Germinal center (tissue), 1 donor: Measurements from ENCODE around the gene CNTNAP4.

ENCODE experiments used
- DNase-seq: peaks from one replicate; pipeline ENCODE4 v3.0.0; 2012; ENCODE audit warnings: mixed read lengths, low spot score

Gene CNTNAP4

GRCh38 chr16:76276745-76277438 is at the start of gene CNTNAP4:
Gene CNTNAP4 (plus strand): TSS chr16:76277401. CDS start chr16:76277663, 262 bp downstream.
- no peak for DNase-seq

DNA sequence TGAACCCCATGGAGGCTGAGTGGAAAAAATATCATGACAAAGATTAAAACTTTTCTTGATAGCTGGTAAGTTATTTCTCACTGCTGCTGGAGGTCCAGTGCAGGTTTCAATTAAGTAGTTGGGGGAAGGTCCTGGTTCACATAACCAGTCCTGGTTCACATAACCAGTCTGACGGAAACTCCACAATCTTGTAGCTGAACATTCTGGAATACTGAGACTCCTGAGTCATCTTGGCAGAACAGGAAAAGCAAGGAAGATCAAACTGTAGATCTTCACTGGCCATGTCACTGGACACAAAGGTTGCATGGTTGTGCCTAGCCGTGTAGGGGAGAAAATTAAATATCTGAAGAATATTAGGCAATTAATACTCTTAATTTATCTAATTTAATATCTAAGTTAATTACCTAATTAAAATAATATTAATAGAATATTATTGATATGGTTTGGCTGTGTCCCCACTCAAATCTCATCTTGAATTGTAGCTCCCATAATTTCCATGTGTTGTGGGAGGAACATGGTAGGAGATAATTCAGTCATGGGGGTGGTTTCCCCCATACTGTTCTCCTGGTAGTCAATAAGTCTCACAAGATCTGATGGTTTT is 48.6 kb upstream of the CNTNAP4 start:
- DNase-seq: no peak

GRCh38 chr16:76232704-76233103 is 44.5 kb upstream of the CNTNAP4 start:
- DNase-seq: no peak

GRCh38 chr16:76235025-76235424 is 42.2 kb upstream of the CNTNAP4 start:
- no peak for DNase-seq

DNA sequence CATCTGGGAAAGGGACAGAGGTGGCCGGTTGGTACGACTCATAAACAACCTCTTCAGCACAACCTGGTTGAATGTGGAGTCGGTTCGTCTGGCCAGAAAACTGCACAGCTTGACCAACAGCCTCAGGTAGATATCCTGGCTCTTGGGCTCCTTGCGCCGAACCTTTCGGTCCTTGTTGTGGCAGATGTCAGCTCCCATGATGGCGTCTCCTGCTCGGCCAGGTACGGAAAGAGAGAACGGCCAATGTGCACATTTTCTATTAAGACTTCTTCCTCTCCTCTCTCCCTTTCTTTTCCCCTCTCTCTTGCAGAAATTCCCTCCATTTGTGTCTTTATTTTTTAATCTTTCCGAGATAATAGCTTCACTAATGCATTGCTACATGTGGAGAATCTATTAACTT is 41.8 kb upstream of the CNTNAP4 start:
- no peak for DNase-seq

DNA sequence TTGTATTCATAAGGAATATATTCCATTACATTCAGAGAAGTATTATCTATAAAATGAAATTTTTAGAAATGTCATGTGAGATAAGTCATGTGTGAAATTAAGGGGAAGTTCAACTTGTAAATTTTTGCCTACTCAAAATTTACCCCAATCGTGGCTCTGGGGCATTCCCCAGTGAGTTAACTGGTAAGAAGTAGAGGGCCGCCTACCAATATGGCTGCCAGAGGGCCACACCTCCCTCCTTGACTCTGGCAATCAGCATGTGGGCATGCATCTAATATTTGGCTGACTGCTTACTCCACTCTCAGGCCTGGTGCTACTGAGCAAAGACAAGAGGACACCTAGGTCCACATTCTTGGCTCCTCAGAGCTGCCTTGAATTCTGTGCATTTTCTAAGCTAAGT is 39.7 kb upstream of the CNTNAP4 start:
- DNase-seq: no peak

- DNase-seq: no peak
Observed at GRCh38 chr16:76241755-76242154, 35.4 kb upstream of the CNTNAP4 start.

DNA sequence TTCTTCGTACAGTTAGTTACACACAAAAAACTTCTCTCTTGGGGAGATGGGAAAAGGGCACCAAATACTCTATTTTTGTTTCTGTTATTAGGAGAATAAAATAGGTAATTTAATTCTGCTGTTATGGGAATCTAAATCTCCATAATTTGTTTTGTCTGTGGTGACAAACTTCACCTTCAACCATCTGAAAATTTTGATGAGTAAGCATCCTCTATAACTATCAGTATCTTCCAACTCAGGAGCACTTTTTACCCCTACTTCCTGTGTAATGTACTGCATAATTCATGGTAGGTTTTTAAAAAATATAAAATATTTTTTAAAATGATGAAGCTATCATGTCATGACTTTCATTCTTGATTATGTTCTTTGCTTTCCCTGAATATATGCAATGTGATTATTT is 33.6 kb upstream of the CNTNAP4 start:
- no peak for DNase-seq

DNA sequence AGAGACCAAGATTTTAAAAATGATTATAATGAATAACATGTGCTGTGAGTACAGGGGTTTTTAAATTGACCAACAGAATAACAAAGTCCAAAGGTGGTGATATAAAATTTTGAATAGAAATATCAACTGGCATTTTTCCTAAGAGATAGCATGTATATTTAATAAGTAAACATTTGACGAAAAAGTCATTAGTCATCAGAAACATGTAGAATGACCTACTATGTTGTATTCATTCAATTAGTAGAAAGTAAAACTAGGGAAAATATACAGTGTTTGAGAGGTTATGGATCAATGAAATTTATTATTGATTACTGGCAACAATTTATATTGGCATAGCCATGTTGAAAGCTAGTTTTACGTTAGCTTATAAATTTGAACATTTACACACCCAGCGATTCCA is 30.6 kb upstream of the CNTNAP4 start:
- DNase-seq: no peak

- peak; percentile 7 for DNase-seq
Observed at GRCh38 chr16:76265434-76266045, 11.7 kb upstream of the CNTNAP4 start.

DNA sequence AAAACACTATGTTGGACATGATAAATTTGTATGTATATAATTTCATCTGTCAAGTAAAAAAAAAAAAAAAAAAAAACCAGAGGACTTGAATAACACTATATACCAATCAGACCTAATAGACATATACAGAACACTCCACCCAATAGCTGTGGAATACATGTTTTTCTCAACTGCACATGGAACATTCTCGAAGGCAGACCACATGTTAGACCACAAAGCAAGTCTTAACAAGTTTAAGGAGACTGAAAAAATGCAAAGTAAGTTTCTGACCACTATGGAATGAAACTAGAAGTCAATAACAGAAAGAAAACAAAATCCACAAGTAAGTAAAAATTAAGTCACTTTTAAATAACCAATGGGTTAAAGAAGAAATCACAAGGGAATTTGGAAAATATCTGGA is 8.4 kb upstream of the CNTNAP4 start:
- no peak for DNase-seq

GRCh38 chr16:76277460-76278030 is 344 bp downstream of the CNTNAP4 start:
- no peak for DNase-seq

DNA sequence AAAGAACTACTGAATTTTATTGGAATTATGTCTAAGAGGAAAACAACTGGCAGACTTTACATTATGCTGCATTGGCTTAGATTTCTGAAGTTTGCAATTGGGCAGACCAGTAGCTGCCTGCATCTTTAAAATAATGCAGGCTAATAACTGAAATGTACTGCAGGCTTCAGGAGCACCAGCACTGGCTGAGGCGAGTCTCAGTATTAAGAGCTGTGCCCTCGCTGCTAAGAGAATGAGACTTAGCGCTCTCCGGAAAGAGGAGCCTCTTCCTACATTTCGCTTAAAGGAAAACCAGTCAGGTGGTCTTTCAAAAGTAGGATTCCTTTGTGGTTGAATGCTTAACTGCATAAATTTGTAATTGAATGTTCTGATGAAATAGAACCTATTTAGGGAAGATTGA is 885 bp downstream of the CNTNAP4 start:
- no peak for DNase-seq

- DNase-seq: no peak
Observed at GRCh38 chr16:76278980-76279379, 1.8 kb downstream of the CNTNAP4 start.

GRCh38 chr16:76280421-76281215 is 3.4 kb downstream of the CNTNAP4 start:
- no peak for DNase-seq

DNA sequence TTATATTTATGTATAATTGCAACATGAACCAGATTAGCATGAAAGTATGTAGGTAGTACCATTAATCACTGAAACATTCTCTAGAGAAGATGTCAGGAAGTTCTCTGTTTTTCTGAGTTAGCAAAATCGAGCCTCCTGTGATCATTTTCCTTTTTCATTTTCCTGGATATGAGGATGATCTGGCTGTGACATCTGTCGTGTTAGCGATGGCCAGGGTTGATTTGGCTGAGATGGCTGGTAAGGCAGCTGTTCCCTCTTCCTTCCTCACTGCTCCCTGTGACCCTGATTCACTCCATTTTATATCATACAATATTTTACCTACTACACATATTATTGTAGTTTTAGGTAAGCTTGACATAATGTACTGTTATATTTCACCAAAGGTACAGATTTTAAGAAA is 10.3 kb downstream of the CNTNAP4 start:
- no peak for DNase-seq

DNA sequence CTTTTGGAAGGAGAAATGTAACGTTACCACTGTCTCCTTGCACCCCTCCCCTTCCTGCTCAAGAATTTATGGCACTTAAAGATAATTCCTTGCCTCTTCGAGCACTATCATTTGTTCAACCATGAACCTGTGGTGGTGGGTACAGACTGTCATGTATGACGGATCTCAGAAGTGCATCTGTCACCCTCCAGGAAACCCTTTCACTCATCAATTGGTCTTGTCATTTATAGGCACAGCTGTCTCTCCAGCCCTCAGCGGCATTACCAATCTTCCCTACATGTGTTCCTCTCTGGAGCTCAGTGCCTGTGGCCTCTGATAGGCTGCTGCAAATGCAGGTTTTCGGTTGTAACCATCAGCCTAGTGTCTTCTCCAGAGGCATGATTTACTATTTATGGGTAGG is 15.0 kb downstream of the CNTNAP4 start:
- no peak for DNase-seq

DNA sequence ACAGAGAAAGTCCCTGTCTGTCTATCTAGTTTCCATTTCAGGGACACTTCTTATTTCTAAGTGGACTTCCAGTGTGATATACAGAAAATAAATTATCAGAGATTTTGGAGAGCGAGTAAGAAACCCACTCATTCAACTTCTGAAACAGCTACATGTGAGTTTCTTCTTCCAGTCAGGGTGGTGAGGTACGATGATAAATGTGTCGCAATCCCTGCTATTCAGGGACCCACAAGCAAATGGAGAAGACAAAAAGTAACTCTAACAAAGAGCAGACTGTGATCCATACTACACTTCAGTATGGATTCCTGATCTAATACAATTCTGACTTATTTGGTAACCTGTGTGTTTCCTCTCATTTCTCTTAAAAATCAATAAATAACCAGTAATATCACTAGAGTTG is 16.8 kb downstream of the CNTNAP4 start:
- no peak for DNase-seq

DNA sequence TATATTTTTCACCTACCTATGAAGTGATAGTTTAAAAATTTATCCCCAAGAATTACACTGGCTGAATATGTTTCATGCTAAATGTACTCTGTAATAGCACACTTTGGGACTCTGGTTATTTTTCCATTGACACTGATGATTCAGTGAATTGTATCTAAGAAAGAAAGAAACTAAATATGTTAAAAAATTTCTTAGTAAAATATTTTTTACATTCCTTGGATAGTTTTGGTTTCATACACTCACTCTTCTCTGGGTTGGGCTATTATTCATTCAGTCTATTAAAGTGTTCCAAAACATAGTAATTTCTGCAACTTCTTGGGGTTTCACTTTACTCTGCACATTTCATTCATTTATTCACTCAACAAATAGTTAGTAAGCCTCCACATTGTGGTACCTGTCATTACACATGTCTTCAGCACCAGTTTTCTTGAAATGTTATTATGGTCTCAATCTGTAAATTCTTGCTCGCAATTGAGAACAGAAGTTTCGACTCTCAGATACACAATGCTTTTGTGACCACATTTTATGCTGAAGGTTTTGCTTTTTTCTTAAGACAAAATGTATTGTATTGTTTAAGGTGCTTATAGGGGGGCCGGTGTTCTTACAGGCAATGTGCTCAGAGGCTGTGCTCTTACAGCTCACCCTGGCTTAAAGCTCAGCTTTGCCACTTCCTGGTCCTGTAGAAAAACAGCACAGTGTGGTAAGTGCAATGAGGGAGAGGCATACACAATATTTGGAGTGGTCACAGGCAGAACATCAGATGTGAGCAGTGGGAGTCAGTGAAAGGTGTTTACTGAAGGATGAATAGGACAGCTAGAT is 17.4 kb downstream of the CNTNAP4 start:
- DNase-seq: no peak

- DNase-seq: no peak
Observed at GRCh38 chr16:76297941-76298340, 20.7 kb downstream of the CNTNAP4 start.

DNA sequence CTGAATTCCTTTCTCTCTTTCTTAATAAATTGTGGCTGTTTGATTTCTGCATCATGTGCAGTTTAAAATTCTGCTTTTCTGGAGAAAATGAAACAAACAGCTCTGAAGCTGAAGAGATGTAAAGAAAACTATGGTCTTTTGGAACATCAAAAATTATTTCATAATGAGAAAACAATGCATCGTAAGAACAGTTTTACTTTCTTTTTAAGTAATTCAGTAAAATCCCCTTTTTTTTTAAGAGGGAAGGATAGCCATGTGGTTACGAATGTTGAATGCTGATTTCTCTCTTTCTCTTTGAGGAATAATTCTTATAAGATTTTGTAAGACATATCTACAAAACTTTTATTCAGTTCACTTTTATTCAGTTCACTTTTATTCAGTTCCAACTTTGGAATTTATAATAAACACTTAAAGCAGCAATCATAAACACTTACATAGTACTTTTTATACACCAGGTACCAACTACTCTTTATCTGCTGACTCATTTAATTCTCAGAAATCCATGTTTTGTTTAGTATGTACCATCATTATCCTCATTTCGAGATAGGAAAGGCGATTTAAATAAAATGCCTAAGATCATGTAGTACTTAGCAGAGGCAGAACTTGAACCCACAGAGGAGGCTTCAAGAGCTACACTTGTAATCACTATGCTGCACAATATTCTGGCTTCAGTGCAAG is 26.6 kb downstream of the CNTNAP4 start:
- DNase-seq: no peak
